Measurements from ENCODE around the gene MTMR3.

GRCh38 chr22:29987137-29987536 lies 104.2 kb downstream of the MTMR3 start:
- no peak for TF ChIP-seq CTCF (conservative IDR thresholded peaks at IDR 0.05 in 1 of 2, IDR thresholded peaks at IDR 0.05 in 1 of 2; ENCODE audit: extremely low read depth in 1 of 2, insufficient read depth in 1 of 2, low read depth in 1 of 2, low read length in 2 of 2)
- TF ChIP-seq EZH2 (IDR thresholded peaks at IDR 0.05; ENCODE audit: borderline replicate concordance, low read length) = no peak
